Trophoblast cell (in vitro differentiated cells and primary cell): ENCODE measurements around the gene AIMP1.

ENCODE experiments used
- DNase-seq, 2 donors: peaks; one replicate each; pipeline ENCODE4 v3.0.0-alpha.2; 2016
- H2AFZ ChIP-seq: 2 replicates; pipeline ENCODE4 v1.6.1; 2013; ENCODE audit warnings: low read length, moderate library complexity, mild to moderate bottlenecking; ENCODE audit not compliant: insufficient read depth, poor library complexity
- H2AK5ac ChIP-seq: 2 replicates; pipeline ENCODE4 v1.6.1; 2013; ENCODE audit warnings: mild to moderate bottlenecking, low read length
- H2BK120ac ChIP-seq: 2 replicates; pipeline ENCODE4 v1.6.1; 2013; ENCODE audit warnings: low read length, mild to moderate bottlenecking, moderate library complexity; ENCODE audit not compliant: insufficient read depth, poor library complexity
- H2BK12ac ChIP-seq: 2 replicates; pipeline ENCODE4 v1.6.1; 2013; ENCODE audit warnings: mild to moderate bottlenecking, low read length, moderate library complexity
- H2BK5ac ChIP-seq: 2 replicates; pipeline ENCODE4 v1.6.1; 2013; ENCODE audit warnings: low read length, low read depth, moderate library complexity, mild to moderate bottlenecking; ENCODE audit not compliant: poor library complexity
- H3K14ac ChIP-seq: 2 replicates; pipeline ENCODE4 v1.6.1; 2013; ENCODE audit warnings: mild to moderate bottlenecking, low read length
- H3K18ac ChIP-seq: 2 replicates; pipeline ENCODE4 v1.6.1; 2013; ENCODE audit warnings: mild to moderate bottlenecking, low read length
- H3K23ac ChIP-seq: 2 replicates; pipeline ENCODE4 v1.6.1; 2013; ENCODE audit warnings: low read length
- H3K27ac ChIP-seq: 2 replicates; pipeline ENCODE4 v1.5.1; 2013; ENCODE audit warnings: low read depth, mild to moderate bottlenecking, inconsistent platforms, low read length, moderate library complexity
- H3K27me3 ChIP-seq: 2 replicates; pipeline ENCODE4 v1.6.1; 2013; ENCODE audit warnings: inconsistent platforms, mild to moderate bottlenecking, low read length, moderate library complexity; ENCODE audit not compliant: insufficient read depth
- H3K36me3 ChIP-seq, 2 experiments: 1 replicate in 1 of 2; 2 replicates in 1 of 2; pipeline ENCODE4 v1.6.1; 2013; ENCODE audit warnings: low read length in 2 of 2, mild to moderate bottlenecking in 2 of 2, moderate library complexity in 1 of 2; ENCODE audit not compliant: insufficient read depth in 2 of 2, control insufficient read depth in 1 of 2
- H3K4ac ChIP-seq: 2 replicates; pipeline ENCODE4 v1.6.1; 2013; ENCODE audit warnings: low read depth, mild to moderate bottlenecking, low read length, moderate library complexity
- H3K4me1 ChIP-seq, 2 experiments: 1 replicate in 1 of 2; 2 replicates in 1 of 2; pipeline ENCODE4 v1.6.1; 2013; ENCODE audit warnings: low read length in 2 of 2, mild to moderate bottlenecking in 2 of 2, moderate library complexity in 1 of 2; ENCODE audit not compliant: insufficient read depth in 2 of 2, control insufficient read depth in 1 of 2
- H3K4me2 ChIP-seq: 2 replicates; pipeline ENCODE4 v1.6.1; 2013; ENCODE audit warnings: inconsistent platforms, mild to moderate bottlenecking, low read length, moderate library complexity
- H3K4me3 ChIP-seq: 2 replicates; pipeline ENCODE4 v1.5.1; 2013; ENCODE audit warnings: mild to moderate bottlenecking, low read depth, low read length, inconsistent platforms
- H3K79me1 ChIP-seq: one replicate; pipeline ENCODE4 v1.6.1; 2013; ENCODE audit warnings: low read length
- H3K79me2 ChIP-seq: 2 replicates; pipeline ENCODE4 v1.6.1; 2013; ENCODE audit warnings: low read length, mild to moderate bottlenecking; ENCODE audit not compliant: control insufficient read depth, insufficient read depth, poor library complexity
- H3K9ac ChIP-seq: 2 replicates; pipeline ENCODE4 v1.6.1; 2013; ENCODE audit warnings: mild to moderate bottlenecking, low read length
- H3K9me3 ChIP-seq: 2 replicates; pipeline ENCODE4 v1.6.1; 2013; ENCODE audit warnings: low read depth, mild to moderate bottlenecking, control low read depth, inconsistent platforms, low read length; ENCODE audit not compliant: insufficient read depth
- H4K12ac ChIP-seq: 2 replicates; pipeline ENCODE4 v1.6.1; 2013; ENCODE audit warnings: low read depth, mild to moderate bottlenecking, low read length, moderate library complexity
- H4K8ac ChIP-seq: 2 replicates; pipeline ENCODE4 v1.6.1; 2013; ENCODE audit warnings: low read depth, mild to moderate bottlenecking, low read length, moderate library complexity
- H4K91ac ChIP-seq: one replicate; pipeline ENCODE4 v1.6.1; 2013; ENCODE audit warnings: low read depth, mild to moderate bottlenecking, low read length, moderate library complexity
- WGBS: extraction: QIAGEN DNeasy Blood & Tissue Kit; methylation state at CpG from one replicate; pipeline ENCODE4 v1.1.7; 2013; ENCODE audit warnings: missing lambda C conversion rate; ENCODE audit not compliant: insufficient read length, insufficient coverage; ENCODE audit errors: extremely low coverage; 5-methylcytosine and 5-hydroxymethylcytosine counted together

AIMP1 gene

DNA sequence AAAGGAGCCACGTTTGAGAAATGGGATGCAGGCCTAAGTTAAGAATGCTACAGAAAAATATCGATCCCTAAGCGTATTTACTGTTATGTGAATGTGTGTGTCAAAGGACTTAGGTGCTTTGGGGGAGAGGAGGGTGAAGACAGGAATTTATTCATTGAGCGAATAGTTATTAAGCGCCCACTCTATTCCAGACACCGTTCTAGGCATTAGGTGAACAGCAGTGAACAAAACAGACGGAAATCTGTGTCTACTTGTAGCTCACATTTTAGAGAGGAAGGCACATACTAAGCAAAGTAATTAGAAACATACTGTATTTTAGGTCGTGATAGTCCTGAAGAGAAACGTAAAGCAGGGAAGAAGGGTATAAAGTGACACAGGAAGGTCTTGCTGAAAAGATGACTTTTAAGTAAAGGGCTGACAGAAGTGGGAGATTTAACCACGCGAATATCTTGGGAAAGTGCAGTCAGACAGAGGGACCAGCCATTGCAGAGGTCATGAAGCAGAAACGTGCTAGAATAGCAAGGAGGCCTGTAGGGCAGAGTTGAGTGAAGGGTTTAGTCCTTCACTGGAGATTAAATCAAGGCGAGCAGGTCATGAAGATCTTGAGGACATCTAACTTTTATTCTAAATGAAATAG is 541 bp downstream of the AIMP1 start:
- Histone ChIP-seq H3K18ac (peak overlapping the region; percentile 70), H3K4me1 (peaks cover 0 to 2% of the 10 kb centered on the region in 2 experiments), H3K4me3 (peak overlapping the region; percentile 92), H3K14ac (peak overlapping the region; percentile 78), H3K9me3 (peaks cover 5% of the 10 kb centered on the region), H3K4me2 (peak overlapping the region; percentile 98), H3K27me3 (no peaks in the 10 kb centered on the region), H3K79me2 (peaks cover 5% of the 10 kb centered on the region), H3K36me3 (peaks cover 4 to 6% of the 10 kb centered on the region in 2 experiments), H3K23ac (no peak overlapping the region), H2AK5ac (no peak overlapping the region), H2BK5ac (no peak overlapping the region), H3K79me1 (peaks cover 12% of the 10 kb centered on the region), H4K8ac (peak overlapping the region; percentile 93), H2BK12ac (no peak overlapping the region), H3K4ac (peak overlapping the region; percentile 31), H3K9ac (peak overlapping the region; percentile 99), H3K27ac (peak overlapping the region; percentile 87), H4K91ac (peak overlapping the region; percentile 87), H2BK120ac (peak overlapping the region; percentile 33), H4K12ac (peak overlapping the region; percentile 85), H2AFZ (peak overlapping the region; percentile 72)
- no peak for DNase-seq
- no CpG with 5 or more reads among the region's 13 CpGs for WGBS

DNA sequence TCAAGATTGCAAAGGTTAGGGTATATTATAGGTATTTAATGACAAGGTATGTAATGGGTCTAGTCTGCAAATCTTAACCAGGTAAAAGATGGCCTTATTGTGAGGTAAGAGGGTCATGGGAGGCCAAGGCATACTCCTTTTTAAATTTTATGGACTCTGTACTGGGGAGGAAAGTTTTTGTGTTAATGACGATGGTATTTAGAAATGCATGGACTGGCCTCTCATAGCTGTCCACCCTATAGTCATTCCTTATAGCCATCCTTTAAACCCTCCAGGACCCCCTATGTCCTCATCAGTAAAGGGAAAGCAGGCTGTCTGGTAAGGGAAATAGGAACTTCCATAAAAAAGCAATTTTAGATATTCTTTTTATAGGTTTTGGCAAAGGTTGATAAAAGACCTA is 1.5 kb downstream of the AIMP1 start:
- H3K18ac ChIP-seq, result no peak overlapping the region
- H3K14ac ChIP-seq, result no peak overlapping the region
- H3K9me3 ChIP-seq, result peaks cover 5% of the 10 kb centered on the region
- H3K36me3 ChIP-seq, result peaks cover 4 to 6% of the 10 kb centered on the region in 2 experiments
- no peak overlapping the region for H3K27ac ChIP-seq
- no peak overlapping the region for H3K4me3 ChIP-seq
- H2BK120ac ChIP-seq, result no peak overlapping the region
- H3K4me1 ChIP-seq, result peaks cover 0 to 2% of the 10 kb centered on the region in 2 experiments
- H3K27me3 ChIP-seq, result no peaks in the 10 kb centered on the region
- no peak overlapping the region for H2AK5ac ChIP-seq
- H3K23ac ChIP-seq, result no peak overlapping the region
- peaks cover 5% of the 10 kb centered on the region for H3K79me2 ChIP-seq
- H4K91ac ChIP-seq, result no peak overlapping the region
- WGBS, result no CpG with 5 or more reads among the region's 1 CpG
- H4K8ac ChIP-seq, result no peak overlapping the region
- H2AFZ ChIP-seq, result no peak overlapping the region
- DNase-seq, result no peak
- no peak overlapping the region for H3K9ac ChIP-seq
- peak overlapping the region; percentile 68 for H3K4ac ChIP-seq
- H4K12ac ChIP-seq, result no peak overlapping the region
- H2BK12ac ChIP-seq, result no peak overlapping the region
- no peak overlapping the region for H3K4me2 ChIP-seq
- H3K79me1 ChIP-seq, result peaks cover 12% of the 10 kb centered on the region
- H2BK5ac ChIP-seq, result no peak overlapping the region

DNA sequence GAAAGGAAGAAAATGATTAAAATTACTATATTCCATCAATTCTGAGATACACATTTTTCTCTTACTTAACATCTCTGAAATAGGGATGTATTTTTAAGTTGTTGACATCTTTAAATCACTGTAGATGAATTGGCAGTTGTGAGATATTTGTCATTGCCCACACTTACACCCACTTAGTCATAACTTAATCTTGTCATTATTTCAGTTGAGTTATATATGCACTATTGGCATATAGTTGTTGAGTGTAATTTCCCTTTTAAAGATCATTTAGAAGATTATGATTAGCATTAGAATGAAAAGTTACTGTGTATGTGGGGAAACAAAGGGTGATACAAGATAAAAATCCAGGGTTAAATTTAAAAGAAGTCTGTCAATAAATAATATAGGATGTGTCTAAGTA is 2.2 kb downstream of the AIMP1 start:
- H2BK12ac ChIP-seq, result no peak overlapping the region
- H3K27ac ChIP-seq, result no peak overlapping the region
- H3K9ac ChIP-seq, result no peak overlapping the region
- H3K4me1 ChIP-seq, result peaks cover 0 to 2% of the 10 kb centered on the region in 2 experiments
- H3K79me1 ChIP-seq, result peaks cover 12% of the 10 kb centered on the region
- no peak overlapping the region for H2AK5ac ChIP-seq
- no peak overlapping the region for H3K14ac ChIP-seq
- no peak overlapping the region for H3K4me3 ChIP-seq
- DNase-seq, result no peak
- H4K12ac ChIP-seq, result no peak overlapping the region
- no peak overlapping the region for H3K18ac ChIP-seq
- H3K36me3 ChIP-seq, result peaks cover 4 to 6% of the 10 kb centered on the region in 2 experiments
- H3K4me2 ChIP-seq, result no peak overlapping the region
- no peak overlapping the region for H2BK5ac ChIP-seq
- H4K91ac ChIP-seq, result no peak overlapping the region
- H3K27me3 ChIP-seq, result no peaks in the 10 kb centered on the region
- H4K8ac ChIP-seq, result no peak overlapping the region
- no peak overlapping the region for H3K4ac ChIP-seq
- H3K9me3 ChIP-seq, result peaks cover 5% of the 10 kb centered on the region
- H3K23ac ChIP-seq, result no peak overlapping the region
- H2BK120ac ChIP-seq, result no peak overlapping the region
- H2AFZ ChIP-seq, result no peak overlapping the region
- H3K79me2 ChIP-seq, result peaks cover 5% of the 10 kb centered on the region

DNA sequence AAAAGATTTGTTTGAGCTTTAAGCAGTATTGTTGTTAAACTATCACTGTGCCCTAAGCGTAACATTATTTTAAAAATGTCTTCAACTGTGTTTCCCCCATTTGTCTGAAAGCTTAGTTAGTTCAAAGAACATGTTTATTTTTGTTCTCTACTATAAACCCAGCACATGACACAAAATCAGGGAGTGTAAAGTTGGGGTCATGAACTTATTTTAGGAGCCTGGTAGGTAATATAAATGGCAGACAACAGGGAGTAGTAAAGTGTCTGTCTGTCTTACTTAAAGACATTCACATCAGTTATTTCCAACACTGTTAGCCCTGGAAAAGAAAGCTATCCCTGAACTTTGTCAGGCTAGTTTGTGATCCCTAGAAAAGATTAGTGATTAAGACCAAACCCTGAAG is 3.9 kb downstream of the AIMP1 start:
- no peak overlapping the region for H3K4ac ChIP-seq

More for the DNA sequence above, 3.9 kb downstream of the AIMP1 start:
- peaks cover 12% of the 10 kb centered on the region for H3K79me1 ChIP-seq
- no peak for DNase-seq
- H2BK12ac ChIP-seq, result no peak overlapping the region
- no peak overlapping the region for H3K18ac ChIP-seq
- H3K79me2 ChIP-seq, result peaks cover 5% of the 10 kb centered on the region
- peaks cover 4 to 6% of the 10 kb centered on the region in 2 experiments for H3K36me3 ChIP-seq
- H2AFZ ChIP-seq, result no peak overlapping the region
- no CpG with 5 or more reads among the region's 1 CpG for WGBS
- no peak overlapping the region for H4K91ac ChIP-seq
- no peak overlapping the region for H2BK120ac ChIP-seq
- no peak overlapping the region for H4K8ac ChIP-seq
- H4K12ac ChIP-seq, result no peak overlapping the region
- no peak overlapping the region for H3K4me3 ChIP-seq
- no peak overlapping the region for H2BK5ac ChIP-seq
- H3K4me2 ChIP-seq, result no peak overlapping the region
- H3K23ac ChIP-seq, result no peak overlapping the region
- H3K4me1 ChIP-seq, result peaks cover 0 to 2% of the 10 kb centered on the region in 2 experiments
- H3K27ac ChIP-seq, result no peak overlapping the region
- no peaks in the 10 kb centered on the region for H3K27me3 ChIP-seq
- no peak overlapping the region for H3K9ac ChIP-seq
- H3K9me3 ChIP-seq, result peaks cover 5% of the 10 kb centered on the region
- no peak overlapping the region for H3K14ac ChIP-seq
- no peak overlapping the region for H2AK5ac ChIP-seq
